HG03097 (cell line): ENCODE data around the gene ZBTB8A.

Source experiments
- ATAC-seq: cut with Tn5 transposase; IDR thresholded peaks from one replicate; pipeline ENCODE4 v1.9.1; 2021; ENCODE audit not compliant: unreplicated experiment, low FRiP score

ZBTB8A gene

DNA sequence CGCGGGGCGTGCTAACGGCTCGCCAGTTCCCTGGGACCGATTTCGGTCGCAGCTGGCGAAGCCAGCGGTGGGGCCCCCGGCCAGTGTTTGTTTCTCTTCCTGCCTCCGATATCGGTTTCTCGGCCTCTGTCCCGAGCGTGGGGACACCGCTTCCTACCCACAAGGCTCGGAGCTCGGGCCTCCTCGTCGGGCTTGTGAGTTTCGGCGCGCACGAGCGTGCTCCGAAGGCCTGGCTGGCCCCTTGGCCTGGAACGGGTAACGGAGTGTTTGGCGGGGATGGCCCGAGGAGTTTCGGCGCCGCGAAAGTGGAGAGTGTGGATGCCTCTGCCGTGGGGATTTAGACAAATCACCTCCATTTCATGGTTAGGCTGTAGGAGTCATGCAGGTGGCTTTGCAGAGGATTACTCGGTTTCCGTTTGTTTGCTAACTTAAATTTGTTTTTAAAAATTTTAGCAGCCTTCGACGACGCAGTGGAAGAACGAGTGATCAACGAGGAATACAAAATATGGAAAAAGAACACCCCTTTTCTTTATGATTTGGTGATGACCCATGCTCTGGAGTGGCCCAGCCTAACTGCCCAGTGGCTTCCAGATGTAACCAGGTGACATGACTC, 112.3 kb downstream of the ZBTB8A start:
- peak; percentile 33 for ATAC-seq

- no peak for ATAC-seq
Measured at GRCh38 chr1:32652244-32652962, 113.2 kb downstream of the ZBTB8A start.
